NCI-H2171 treated with DMSO at 0.1 percent for 48 hours (cell line): ENCODE results near the gene FAM20A.

ENCODE experiments used
- DNase-seq: peaks from one replicate; lab custom pipeline; 2025; lab: John Stamatoyannopoulos, UW

FAM20A gene

GRCh38 chr17:68600931-68601564 lies at the start of gene FAM20A:
Gene FAM20A, minus strand, starts transcription at chr17:68601367. Its CDS starts 701 bp downstream, at chr17:68600666.
- peak; percentile 30 for DNase-seq

GRCh38 chr17:68649324-68649723 lies 48.2 kb upstream of the FAM20A start:
- no peak for DNase-seq

GRCh38 chr17:68646626-68647526 lies 45.7 kb upstream of the FAM20A start:
- no peak for DNase-seq

- no peak for DNase-seq
Observed at GRCh38 chr17:68642118-68642412, 40.9 kb upstream of the FAM20A start.

- DNase-seq, result no peak
Observed at GRCh38 chr17:68641276-68642117, 40.3 kb upstream of the FAM20A start.

GRCh38 chr17:68640242-68640989 lies 39.2 kb upstream of the FAM20A start:
- DNase-seq, result no peak

- DNase-seq, result no peak
Observed at GRCh38 chr17:68634345-68634876, 33.2 kb upstream of the FAM20A start.

GRCh38 chr17:68628576-68628957 lies 27.4 kb upstream of the FAM20A start:
- no peak for DNase-seq

- DNase-seq, result no peak
Observed at GRCh38 chr17:68627956-68628575, 26.9 kb upstream of the FAM20A start.

- no peak for DNase-seq
Observed at GRCh38 chr17:68624381-68624780, 23.2 kb upstream of the FAM20A start.

GRCh38 chr17:68623811-68624210 lies 22.6 kb upstream of the FAM20A start:
- DNase-seq, result no peak

GRCh38 chr17:68622423-68622822 lies 21.3 kb upstream of the FAM20A start:
- DNase-seq, result no peak

- DNase-seq, result no peak
Observed at GRCh38 chr17:68621065-68621464, 19.9 kb upstream of the FAM20A start.

- DNase-seq, result no peak
Observed at GRCh38 chr17:68616334-68616733, 15.2 kb upstream of the FAM20A start.

GRCh38 chr17:68614718-68615117 lies 13.6 kb upstream of the FAM20A start:
- no peak for DNase-seq

- DNase-seq, result peak; percentile 34
Observed at GRCh38 chr17:68613739-68614298, 12.7 kb upstream of the FAM20A start.

GRCh38 chr17:68612923-68613292 lies 11.7 kb upstream of the FAM20A start:
- no peak for DNase-seq

GRCh38 chr17:68612209-68612922 lies 11.2 kb upstream of the FAM20A start:
- DNase-seq, result no peak

- DNase-seq, result peak; percentile 28
Observed at GRCh38 chr17:68611353-68612208, 10.4 kb upstream of the FAM20A start.
